ENCODE data around the gene ITM2C. TPM values are rescaled to one million over a fixed set of nuclear protein-coding genes. Genes with fewer than 3 reads are reported as not detected.

The ITM2C gene
- total RNA-seq, 1 experiment from 2014 or later: 21.9 TPM

GRCh38 chr2:230919240-230919639 is 54.5 kb downstream of the ITM2C start:
- peaks cover 84% of the 10 kb centered on the region for H3K27me3 Mint-ChIP-seq (ENCODE audit: insufficient read depth, unreplicated experiment)
- intact Hi-C loops (cut with micrococcal nuclease): no loop called here
- ChIA-PET POLR2A (no interaction called here), CTCF (no interaction called here)
- DNase-seq (ENCODE audit: unreplicated experiment): no peak
- H3K9me3 Mint-ChIP-seq (ENCODE audit: unreplicated experiment): no peaks in the 10 kb centered on the region
- TF ChIP-seq, protein P1, sequence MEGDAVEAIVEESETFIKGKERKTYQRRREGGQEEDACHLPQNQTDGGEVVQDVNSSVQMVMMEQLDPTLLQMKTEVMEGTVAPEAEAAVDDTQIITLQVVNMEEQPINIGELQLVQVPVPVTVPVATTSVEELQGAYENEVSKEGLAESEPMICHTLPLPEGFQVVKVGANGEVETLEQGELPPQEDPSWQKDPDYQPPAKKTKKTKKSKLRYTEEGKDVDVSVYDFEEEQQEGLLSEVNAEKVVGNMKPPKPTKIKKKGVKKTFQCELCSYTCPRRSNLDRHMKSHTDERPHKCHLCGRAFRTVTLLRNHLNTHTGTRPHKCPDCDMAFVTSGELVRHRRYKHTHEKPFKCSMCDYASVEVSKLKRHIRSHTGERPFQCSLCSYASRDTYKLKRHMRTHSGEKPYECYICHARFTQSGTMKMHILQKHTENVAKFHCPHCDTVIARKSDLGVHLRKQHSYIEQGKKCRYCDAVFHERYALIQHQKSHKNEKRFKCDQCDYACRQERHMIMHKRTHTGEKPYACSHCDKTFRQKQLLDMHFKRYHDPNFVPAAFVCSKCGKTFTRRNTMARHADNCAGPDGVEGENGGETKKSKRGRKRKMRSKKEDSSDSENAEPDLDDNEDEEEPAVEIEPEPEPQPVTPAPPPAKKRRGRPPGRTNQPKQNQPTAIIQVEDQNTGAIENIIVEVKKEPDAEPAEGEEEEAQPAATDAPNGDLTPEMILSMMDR (IDR thresholded peaks at IDR 0.05; ENCODE audit: unreplicated experiment): no peak
- H3K27ac Mint-ChIP-seq (ENCODE audit: low read depth, unreplicated experiment): no peak overlapping the region
- no peak overlapping the region for H3K4me3 Mint-ChIP-seq (ENCODE audit: unreplicated experiment)
- H3K36me3 Mint-ChIP-seq (ENCODE audit: insufficient read depth, unreplicated experiment): no peaks in the 10 kb centered on the region
- H3K4me1 Mint-ChIP-seq (ENCODE audit: insufficient read depth, unreplicated experiment): no peaks in the 10 kb centered on the region
- no TSS peak for BruUV-seq (replicated peaks)

GRCh38 chr2:230919681-230920080 is 54.9 kb downstream of the ITM2C start:
- Mint-ChIP-seq H3K4me1 (ENCODE audit: insufficient read depth, unreplicated experiment) (no peaks in the 10 kb centered on the region), H3K36me3 (ENCODE audit: insufficient read depth, unreplicated experiment) (no peaks in the 10 kb centered on the region), H3K4me3 (ENCODE audit: unreplicated experiment) (no peak overlapping the region), H3K9me3 (ENCODE audit: unreplicated experiment) (no peaks in the 10 kb centered on the region), H3K27ac (ENCODE audit: low read depth, unreplicated experiment) (no peak overlapping the region), H3K27me3 (ENCODE audit: insufficient read depth, unreplicated experiment) (peaks cover 81% of the 10 kb centered on the region)
- TF ChIP-seq, protein P1 (IDR thresholded peaks at IDR 0.05; ENCODE audit: unreplicated experiment): no peak
- CTCF ChIA-PET: no interaction called here
- DNase-seq (ENCODE audit: unreplicated experiment): no peak
- intact Hi-C loops (cut with micrococcal nuclease): no loop called here
- POLR2A ChIA-PET: no interaction called here
- BruUV-seq (replicated peaks): no TSS peak

GRCh38 chr2:230920167-230920566 is 55.4 kb downstream of the ITM2C start:
- Mint-ChIP-seq H3K27ac (ENCODE audit: low read depth, unreplicated experiment) (no peak overlapping the region), H3K9me3 (ENCODE audit: unreplicated experiment) (no peaks in the 10 kb centered on the region), H3K4me3 (ENCODE audit: unreplicated experiment) (no peak overlapping the region), H3K36me3 (ENCODE audit: insufficient read depth, unreplicated experiment) (no peaks in the 10 kb centered on the region), H3K4me1 (ENCODE audit: insufficient read depth, unreplicated experiment) (no peaks in the 10 kb centered on the region), H3K27me3 (ENCODE audit: insufficient read depth, unreplicated experiment) (peaks cover 76% of the 10 kb centered on the region)
- TF ChIP-seq, protein P1 (IDR thresholded peaks at IDR 0.05; ENCODE audit: unreplicated experiment): no peak
- POLR2A ChIA-PET: no interaction called here
- CTCF ChIA-PET: interaction anchor here (0.5 to 1.1 kb wide), 3 partner anchors 11 to 557 kb away, joined by 3 read pairs; no protein-coding TSS in a partner anchor
- BruUV-seq (replicated peaks): no TSS peak
- intact Hi-C loops (cut with micrococcal nuclease): no loop called here
- no peak for DNase-seq (ENCODE audit: unreplicated experiment)

- no TSS peak for BruUV-seq (replicated peaks)
- POLR2A ChIA-PET: no interaction called here
- Mint-ChIP-seq H3K36me3 (ENCODE audit: insufficient read depth, unreplicated experiment) (no peaks in the 10 kb centered on the region), H3K4me1 (ENCODE audit: insufficient read depth, unreplicated experiment) (no peaks in the 10 kb centered on the region), H3K27me3 (ENCODE audit: insufficient read depth, unreplicated experiment) (peaks cover 57% of the 10 kb centered on the region), H3K4me3 (ENCODE audit: unreplicated experiment) (no peak overlapping the region), H3K27ac (ENCODE audit: low read depth, unreplicated experiment) (no peak overlapping the region), H3K9me3 (ENCODE audit: unreplicated experiment) (no peaks in the 10 kb centered on the region)
- no peak for DNase-seq (ENCODE audit: unreplicated experiment)
- intact Hi-C loops (cut with micrococcal nuclease): no loop called here
- CTCF ChIA-PET: no interaction called here
- TF ChIP-seq, protein P1 (IDR thresholded peaks at IDR 0.05; ENCODE audit: unreplicated experiment): no peak
Measured at GRCh38 chr2:230921806-230922595, 57.3 kb downstream of the ITM2C start.
